Thymus (tissue), 11 donors: ENCODE measurements around the gene ANKRD35. TPM values are rescaled to one million over a fixed set of nuclear protein-coding genes. Genes with fewer than 3 reads are reported as not detected.

Experiments
- DNase-seq, 9 donors: peaks; one replicate each; pipeline ENCODE4 v3.0.0-alpha.2; 2013; ENCODE audit warnings: low spot score in 9 of 9, low read depth in 6 of 9, missing footprints in 1 of 9
- H3K27ac ChIP-seq, 2 donors: one replicate each; pipeline ENCODE4 v1.5.1; 2013; ENCODE audit warnings: control low read depth in 1 of 2, low read depth in 1 of 2, low read length in 1 of 2, mild to moderate bottlenecking in 1 of 2, moderate library complexity in 1 of 2
- H3K27me3 ChIP-seq, 2 donors: one replicate each; pipeline ENCODE4 v1.5.1; 2013; ENCODE audit warnings: low read length in 1 of 2; ENCODE audit not compliant: control insufficient read depth in 2 of 2, insufficient read depth in 1 of 2
- H3K36me3 ChIP-seq, 2 donors: one replicate each; pipeline ENCODE4 v1.5.1; 2013; ENCODE audit warnings: low read length in 1 of 2, mild to moderate bottlenecking in 1 of 2, moderate library complexity in 1 of 2; ENCODE audit not compliant: control insufficient read depth in 2 of 2, insufficient read depth in 2 of 2
- H3K4me1 ChIP-seq, 2 donors: one replicate each; pipeline ENCODE4 v1.5.1; 2013; ENCODE audit warnings: low read length in 2 of 2; ENCODE audit not compliant: control insufficient read depth in 2 of 2, insufficient read depth in 2 of 2
- H3K4me3 ChIP-seq, 2 donors: one replicate each; pipeline ENCODE4 v1.5.1; 2013; ENCODE audit warnings: low read length in 2 of 2, control low read depth in 1 of 2, mild to moderate bottlenecking in 1 of 2
- H3K9me3 ChIP-seq, 2 donors: one replicate each; pipeline ENCODE4 v1.5.1; 2013; ENCODE audit warnings: low read length in 1 of 2, mild to moderate bottlenecking in 1 of 2; ENCODE audit not compliant: control insufficient read depth in 2 of 2, insufficient read depth in 1 of 2
- WGBS: extraction: QIAGEN DNeasy Blood & Tissue Kit; methylation state at CpG from one replicate; pipeline ENCODE4 v1.1.7; 2013; 5-methylcytosine and 5-hydroxymethylcytosine counted together
- polyA plus RNA-seq: library from polyadenylated mRNA; stranded (reverse); fragments of 200-250 nt; gene quantifications from one replicate; pipeline ENCODE4 v1.2.3, GENCODE V29; 2013
- total RNA-seq: library from RNA; stranded (reverse); fragments of 120-200 nt; gene quantifications from one replicate; pipeline ENCODE4 v1.2.4, GENCODE V29; 2013
- donor health status: healthy.

The ANKRD35 gene
- total and polyA plus RNA-seq, 2 donors: 0.28 to 2.7 TPM

DNA sequence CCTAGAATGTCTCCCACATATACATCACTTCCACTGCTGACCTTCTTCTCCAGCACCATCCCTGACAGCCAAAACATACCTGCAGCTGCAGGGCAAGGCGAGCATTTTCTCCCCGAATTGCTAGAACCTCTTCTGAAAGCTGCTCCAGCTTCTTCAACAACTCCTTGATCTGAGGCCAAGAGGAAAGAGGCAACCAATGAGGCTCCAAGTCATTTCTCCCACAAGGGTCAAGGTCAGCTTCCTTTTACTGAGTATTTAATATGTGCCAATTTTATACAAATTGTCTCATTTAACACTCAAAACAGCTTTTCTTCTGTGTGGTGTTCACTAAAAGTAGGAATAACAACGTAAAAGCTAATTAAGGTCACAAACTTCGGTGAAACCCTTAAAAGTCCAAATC, 17.4 kb downstream of the ANKRD35 start:
- DNase-seq: no peak
- Histone ChIP-seq H3K27ac (no peak overlapping the region), H3K4me1 (peaks cover 9 to 12% of the 10 kb centered on the region in 2 donors), H3K9me3 (no peaks in the 10 kb centered on the region), H3K36me3 (no peaks in the 10 kb centered on the region), H3K27me3 (peaks cover 0 to 39% of the 10 kb centered on the region in 2 donors), H3K4me3 (no peak overlapping the region)
- WGBS: 96% methylated on average over 4 of the region's 4 CpGs

DNA sequence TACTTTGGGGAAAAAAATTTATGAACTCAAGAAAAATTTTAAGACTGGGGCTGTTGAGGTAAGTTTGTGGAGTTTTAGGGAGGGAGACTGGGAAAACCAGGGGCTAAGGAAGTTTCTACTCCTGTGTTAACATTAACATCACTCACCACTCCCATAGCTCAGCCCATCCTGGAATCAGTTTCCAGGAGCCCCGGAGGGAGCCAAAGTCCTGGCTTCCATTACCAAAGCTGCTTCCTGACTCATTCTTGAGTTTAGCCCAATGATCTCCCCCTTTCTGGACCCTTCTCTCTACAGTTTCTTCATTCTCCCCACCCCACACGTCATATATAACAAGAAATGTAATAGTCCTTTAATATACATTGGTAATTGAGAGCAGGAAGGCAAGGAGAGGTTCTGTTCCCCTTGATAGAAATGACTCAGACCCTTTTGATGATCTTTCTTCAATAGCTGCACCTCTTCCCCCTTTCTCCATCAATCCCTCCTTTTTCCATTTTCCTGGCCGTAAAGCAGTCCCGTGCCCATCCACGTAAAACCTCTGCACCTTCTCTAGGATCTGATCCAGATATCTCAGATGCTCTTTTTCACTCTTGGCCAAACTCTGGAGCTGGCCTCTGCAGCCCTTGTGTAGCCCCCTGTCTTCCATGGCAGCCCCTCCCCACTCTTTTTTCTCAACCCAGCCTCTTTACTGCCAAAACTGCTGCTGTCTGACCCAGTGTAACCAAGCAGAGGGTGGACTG, 22.2 kb downstream of the ANKRD35 start:
- Histone ChIP-seq H3K27me3 (peaks cover 0 to 18% of the 10 kb centered on the region in 2 donors), H3K9me3 (no peaks in the 10 kb centered on the region), H3K27ac (peak overlapping the region in 1 of 2 donors; percentile 17), H3K4me1 (peaks cover 0 to 4% of the 10 kb centered on the region in 2 donors), H3K36me3 (no peaks in the 10 kb centered on the region), H3K4me3 (no peak overlapping the region)
- WGBS: 93% methylated on average over 5 of the region's 5 CpGs
- DNase-seq: no peak

DNA sequence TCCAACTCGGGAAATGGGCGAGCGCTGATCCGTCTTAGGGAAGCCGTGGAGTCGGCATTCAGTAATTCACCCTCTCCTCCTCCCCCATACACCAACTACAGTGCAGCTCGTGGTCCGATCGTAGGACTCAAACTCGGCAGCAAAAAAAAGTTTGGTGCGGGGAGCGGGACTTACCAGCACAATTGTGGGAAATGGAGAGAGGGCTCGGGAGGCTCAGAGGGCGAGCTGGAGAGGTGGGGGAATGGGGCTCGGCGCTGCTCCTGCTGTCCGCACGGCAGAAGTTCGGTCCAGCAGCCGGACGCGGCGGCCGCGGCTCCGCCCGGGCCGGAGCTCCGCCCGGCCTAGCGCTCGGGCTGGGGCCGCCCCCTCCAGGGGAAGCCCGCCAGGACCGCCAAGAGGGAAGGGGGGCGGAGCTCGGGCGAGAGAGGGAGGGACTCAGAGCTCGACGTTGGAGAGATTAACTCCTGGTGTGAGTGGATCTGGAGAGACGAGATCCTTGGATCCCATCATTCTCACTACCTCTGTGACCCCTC, 26.1 kb downstream of the ANKRD35 start:
- Histone ChIP-seq H3K27ac (peak overlapping the region; percentile 91 to 97), H3K4me3 (peak overlapping the region; percentile 90 to 91), H3K36me3 (peaks cover 15 to 19% of the 10 kb centered on the region in 2 donors), H3K27me3 (peaks cover 0 to 8% of the 10 kb centered on the region in 2 donors), H3K9me3 (peaks cover 0 to 3% of the 10 kb centered on the region in 2 donors), H3K4me1 (peaks cover 3 to 13% of the 10 kb centered on the region in 2 donors)
- peak in 8 of 9 donors; percentile 23 to 80 (median 58) for DNase-seq
- under 1% methylated on average over 41 of the region's 41 CpGs for WGBS

DNA sequence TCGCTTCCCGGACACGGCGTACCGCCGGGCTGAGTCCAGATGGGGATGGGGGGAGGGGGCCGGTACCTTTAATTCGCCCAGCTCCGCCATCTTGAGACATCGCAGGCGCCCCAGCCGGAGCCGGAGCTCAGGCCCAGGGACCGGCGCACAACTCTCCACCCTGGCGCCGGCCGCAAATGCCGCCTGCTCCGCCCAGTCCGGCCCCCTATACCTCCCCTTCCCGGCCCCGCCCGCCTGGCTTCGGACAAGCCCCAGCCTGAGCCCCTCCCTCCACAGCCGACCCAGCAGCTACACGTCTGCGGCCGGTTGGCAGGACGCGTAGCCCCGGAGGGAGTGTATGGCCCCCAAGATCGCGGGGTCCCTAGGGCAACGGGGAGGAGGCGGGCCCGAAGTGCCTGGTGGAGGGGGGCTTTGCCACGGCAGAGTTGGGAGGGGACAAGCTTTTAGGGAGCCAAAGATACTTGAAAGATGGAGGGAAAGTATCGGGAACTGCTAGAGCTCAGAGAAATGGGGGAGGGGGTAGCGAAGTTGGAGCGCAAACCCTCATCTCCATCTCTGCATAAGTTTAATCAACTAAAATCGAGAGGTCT, 26.7 kb downstream of the ANKRD35 start, which contains the start of gene PIAS3:
Gene PIAS3, minus strand, starts transcription at position 181 of the 590 bp plus-strand sequence. Its CDS starts 91 bp downstream, at position 90.
- WGBS: under 1% methylated on average over 42 of the region's 42 CpGs

DNA sequence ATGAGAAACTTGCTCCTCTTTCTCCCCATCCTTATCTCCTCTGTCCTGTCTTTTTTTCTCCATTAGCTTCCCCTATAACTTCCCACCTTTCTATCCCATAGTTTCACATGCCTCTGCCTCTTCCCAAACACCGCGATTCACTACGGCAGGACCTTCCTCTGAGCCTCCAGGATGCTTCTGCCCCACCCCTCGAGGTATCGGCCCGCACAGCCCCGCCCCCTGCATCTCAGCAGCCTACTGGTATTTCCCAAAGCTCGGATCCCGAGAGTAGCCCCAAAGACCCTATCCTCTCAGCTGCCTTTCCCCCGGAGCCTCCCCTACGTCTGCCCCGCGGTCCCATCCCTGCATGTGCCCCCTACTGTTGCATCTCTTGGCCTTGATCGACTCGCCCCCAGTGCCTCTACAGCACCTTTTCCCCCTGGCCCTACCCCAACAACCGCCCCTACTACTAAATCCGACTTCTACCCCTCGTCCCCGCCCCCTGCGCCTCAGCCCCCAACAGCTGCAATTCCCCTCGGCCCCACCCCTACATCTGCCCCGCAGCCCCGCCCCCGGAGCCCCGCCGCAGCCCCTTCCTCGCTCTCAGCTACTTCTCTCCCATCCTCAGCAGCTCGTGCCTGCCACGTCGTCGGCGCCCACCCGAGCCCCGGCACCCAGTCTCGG, 27.3 kb downstream of the ANKRD35 start:
- DNase-seq: peak in 7 of 9 donors; percentile 37 to 89 (median 79)
- Histone ChIP-seq H3K27me3 (peaks cover 0 to 2% of the 10 kb centered on the region in 2 donors), H3K27ac (peak overlapping the region; percentile 91 to 97), H3K4me3 (peak overlapping the region; percentile 90 to 91), H3K9me3 (peaks cover 0 to 3% of the 10 kb centered on the region in 2 donors), H3K4me1 (peaks cover 3 to 13% of the 10 kb centered on the region in 2 donors), H3K36me3 (peaks cover 24 to 31% of the 10 kb centered on the region in 2 donors)
- 2% methylated on average over 35 of the region's 35 CpGs for WGBS

More for the DNA sequence above, 26.7 kb downstream of the ANKRD35 start, which contains the start of gene PIAS3:
- DNase-seq: peak in 8 of 9 donors; percentile 55 to 93 (median 83)
- H3K4me1 ChIP-seq: peaks cover 3 to 13% of the 10 kb centered on the region in 2 donors
- peak within 1 kb of the TSS; percentile 90 to 91 for H3K4me3 ChIP-seq
- peak within 1 kb of the TSS; percentile 91 to 97 for H3K27ac ChIP-seq
- peaks cover 20 to 25% of the 10 kb centered on the region in 2 donors for H3K36me3 ChIP-seq
- peaks cover 0 to 7% of the 10 kb centered on the region in 2 donors for H3K27me3 ChIP-seq
- peaks cover 0 to 3% of the 10 kb centered on the region in 2 donors for H3K9me3 ChIP-seq

DNA sequence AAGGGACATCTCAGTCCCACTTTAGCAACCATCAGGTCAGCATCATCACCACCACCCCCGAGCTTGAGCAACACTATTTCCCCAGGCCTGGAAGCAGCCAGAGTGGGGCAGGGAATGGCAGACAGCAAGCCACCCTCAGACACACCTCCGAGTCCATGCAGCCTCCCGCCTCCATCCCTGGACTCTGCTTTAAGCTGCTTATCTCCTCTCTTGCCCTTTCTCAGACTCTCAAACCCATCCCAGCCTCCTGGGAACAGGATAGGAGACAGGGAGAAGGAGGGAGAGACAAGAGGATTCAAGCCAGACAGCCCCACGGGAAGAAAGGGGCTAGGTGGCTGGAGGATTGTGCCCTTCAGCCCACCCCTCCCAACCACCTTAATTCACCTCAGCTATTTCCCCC, 28.5 kb downstream of the ANKRD35 start:
- WGBS: 69% methylated on average over 4 of the region's 4 CpGs
- Histone ChIP-seq H3K4me1 (peaks cover 3 to 13% of the 10 kb centered on the region in 2 donors), H3K4me3 (no peak overlapping the region), H3K36me3 (peaks cover 29 to 31% of the 10 kb centered on the region in 2 donors), H3K27ac (no peak overlapping the region), H3K27me3 (no peaks in the 10 kb centered on the region), H3K9me3 (peaks cover 0 to 3% of the 10 kb centered on the region in 2 donors)
- no peak for DNase-seq

DNA sequence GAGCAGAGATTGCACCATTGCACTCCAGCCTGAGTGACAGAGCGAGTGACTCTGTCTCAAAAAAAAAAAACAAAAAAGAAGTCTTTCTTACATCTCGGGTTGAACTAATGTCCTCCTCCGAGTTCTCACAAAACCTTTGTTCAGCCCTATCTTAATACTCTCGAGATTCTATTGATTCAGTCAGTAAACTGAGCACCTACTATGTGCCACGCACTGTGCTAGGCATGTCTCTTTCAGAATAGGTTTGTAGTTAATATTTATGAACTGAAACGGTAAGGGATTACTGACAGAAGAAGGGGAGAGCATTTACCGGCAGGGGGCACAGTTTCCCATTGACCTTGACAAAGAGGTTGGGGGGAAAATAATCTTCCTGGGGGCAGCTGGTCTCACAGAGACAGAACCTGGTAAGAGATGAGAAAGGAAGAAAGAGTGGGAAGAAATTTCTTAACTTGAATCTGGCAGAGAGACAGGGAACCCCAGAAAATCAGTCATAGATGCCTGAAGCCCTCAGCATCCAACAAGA, 30.2 kb downstream of the ANKRD35 start:
- WGBS: 94% methylated on average over 7 of the region's 7 CpGs
- peaks cover 3 to 13% of the 10 kb centered on the region in 2 donors for H3K4me1 ChIP-seq
- H3K27ac ChIP-seq: no peak overlapping the region
- no peak overlapping the region for H3K4me3 ChIP-seq
- H3K36me3 ChIP-seq: peaks cover 35% of the 10 kb centered on the region in 2 donors
- no peak for DNase-seq
- no peaks in the 10 kb centered on the region for H3K27me3 ChIP-seq
- peaks cover 0 to 3% of the 10 kb centered on the region in 2 donors for H3K9me3 ChIP-seq

DNA sequence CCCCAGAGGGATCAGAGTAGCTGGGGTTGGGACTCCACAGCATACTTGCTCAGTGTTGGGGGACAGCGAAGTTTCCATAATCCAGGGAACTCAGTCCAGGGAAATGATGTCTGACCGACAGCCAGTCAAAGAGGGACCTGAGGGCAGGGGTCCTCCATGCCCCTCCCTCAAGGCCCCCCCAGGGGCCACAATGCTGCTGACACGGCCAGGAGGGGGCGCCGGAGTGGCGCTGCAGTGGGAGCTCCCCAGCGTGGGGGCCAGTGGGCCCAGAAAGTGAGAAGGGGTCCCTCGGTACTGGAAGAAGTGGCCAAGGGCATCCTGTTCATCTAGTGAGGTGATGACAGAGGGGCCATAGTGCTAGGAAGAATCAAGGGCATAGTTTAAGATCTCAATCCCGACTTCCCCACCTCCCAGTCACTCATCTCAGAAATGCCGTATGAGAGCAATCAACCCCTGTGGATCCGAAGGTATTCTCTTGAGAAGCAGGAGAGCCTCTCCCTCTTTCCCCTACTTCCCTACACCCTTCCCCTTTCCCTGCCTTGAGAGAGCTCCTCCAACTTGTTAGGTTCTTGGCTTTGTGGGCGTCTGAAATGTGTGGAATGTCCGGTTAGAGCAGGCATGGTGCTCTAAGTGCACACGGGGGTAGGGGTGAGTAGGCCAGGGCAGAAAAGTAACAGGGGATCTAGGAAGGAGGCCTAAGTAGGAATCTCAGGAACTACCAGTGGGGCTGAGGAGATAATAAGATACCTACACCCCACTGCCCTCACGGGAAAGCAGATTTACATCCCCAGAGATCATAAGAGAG, 36.1 kb downstream of the ANKRD35 start:
- DNase-seq: no peak
- no peak overlapping the region for H3K27ac ChIP-seq

More for the DNA sequence above, 36.1 kb downstream of the ANKRD35 start:
- Histone ChIP-seq H3K9me3 (no peaks in the 10 kb centered on the region), H3K36me3 (peaks cover 39 to 44% of the 10 kb centered on the region in 2 donors), H3K27me3 (no peaks in the 10 kb centered on the region), H3K4me1 (peaks cover 5 to 22% of the 10 kb centered on the region in 2 donors), H3K4me3 (no peak overlapping the region)
- WGBS: 90% methylated on average over 15 of the region's 15 CpGs
